Fibroblast of mammary gland (primary cell): ENCODE measurements around the gene GPR176.

ENCODE experiments used
- DNase-seq: peaks from one replicate; pipeline ENCODE4 v3.0.0-alpha.2; 2010; ENCODE audit warnings: low read depth
- H3K4me3 ChIP-seq: 2 replicates; pipeline ENCODE4 v1.5.1; 2011; ENCODE audit warnings: low read depth, mild to moderate bottlenecking, low read length, moderate library complexity; ENCODE audit not compliant: control insufficient read depth
- CTCF ChIP-seq: conservative IDR thresholded peaks from 2 replicates; pipeline ENCODE4 v1.5.1; 2011; ENCODE audit warnings: low read depth, low read length, inconsistent platforms; ENCODE audit not compliant: control insufficient read depth, insufficient read depth

GPR176 gene

GRCh38 chr15:39960411-39960810, 40.3 kb upstream of the GPR176 start:
- DNase-seq, result no peak
- TF ChIP-seq CTCF, result no peak
- no peak overlapping the region for H3K4me3 ChIP-seq

DNA sequence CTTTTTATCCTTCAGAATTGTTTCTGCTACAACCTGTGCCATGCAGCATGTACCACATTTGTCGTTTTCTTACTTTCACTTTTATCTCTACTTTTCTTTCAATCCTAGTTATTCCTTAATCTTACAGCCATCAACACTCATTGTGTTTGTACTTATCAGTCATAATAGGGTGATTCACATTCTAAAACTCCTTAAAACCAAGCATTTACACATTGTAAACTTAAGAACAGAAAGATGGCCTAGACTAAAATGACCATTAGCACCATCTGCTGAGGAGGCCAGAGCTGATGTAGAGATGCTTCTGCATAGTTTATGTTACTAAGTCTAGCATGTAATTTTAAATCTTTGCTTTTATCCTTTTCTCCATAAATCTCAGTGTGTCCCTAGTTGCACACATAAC, 39.3 kb upstream of the GPR176 start:
- no peak overlapping the region for H3K4me3 ChIP-seq
- TF ChIP-seq CTCF, result no peak
- no peak for DNase-seq

GRCh38 chr15:39957481-39957880, 37.4 kb upstream of the GPR176 start:
- H3K4me3 ChIP-seq, result no peak overlapping the region
- no peak for TF ChIP-seq CTCF
- DNase-seq, result no peak

DNA sequence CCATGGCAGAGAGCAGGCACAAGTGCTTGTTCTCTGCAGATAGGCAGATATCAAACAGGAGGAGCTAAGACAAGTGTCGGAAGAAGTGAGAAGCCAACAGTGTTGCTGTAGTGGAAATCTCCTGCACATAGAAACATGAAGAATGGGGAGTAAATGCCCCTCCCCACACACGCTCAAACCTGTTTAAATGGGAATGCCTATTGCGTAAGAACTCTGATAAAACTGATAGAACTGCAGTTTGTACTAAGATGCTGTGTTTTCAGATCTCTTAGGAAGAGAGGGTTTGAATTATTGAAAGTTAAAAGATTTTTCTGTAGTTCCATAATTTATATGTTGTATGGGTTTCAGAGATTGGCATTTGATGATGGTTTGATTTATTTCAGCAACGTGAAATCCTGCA, 33.5 kb upstream of the GPR176 start:
- TF ChIP-seq CTCF, result no peak
- H3K4me3 ChIP-seq, result no peak overlapping the region
- DNase-seq, result no peak

GRCh38 chr15:39951561-39951960, 31.5 kb upstream of the GPR176 start:
- no peak for DNase-seq
- TF ChIP-seq CTCF, result no peak
- H3K4me3 ChIP-seq, result no peak overlapping the region

GRCh38 chr15:39948817-39949216, 28.8 kb upstream of the GPR176 start:
- H3K4me3 ChIP-seq, result no peak overlapping the region
- DNase-seq, result no peak
- no peak for TF ChIP-seq CTCF

- TF ChIP-seq CTCF, result no peak
- no peak for DNase-seq
- H3K4me3 ChIP-seq, result no peak overlapping the region
These were observed 27.5 kb upstream of the GPR176 start for GRCh38 chr15:39947401-39948197.
